Esophagus muscularis mucosa (tissue), 4 donors: ENCODE results near the gene ACLY.

ENCODE experiments used
- EP300 ChIP-seq: sonication (generic); formaldehyde crosslinking; IDR thresholded peaks from one replicate; pipeline ENCODE4 v1.6.1; 2017; ENCODE audit warnings: antibody characterized with exemption
- POLR2A ChIP-seq: fragments of 450-650 bp; IDR thresholded peaks from one replicate; pipeline ENCODE4 v1.6.1; 2017; ENCODE audit warnings: antibody characterized with exemption, moderate library complexity, mild to moderate bottlenecking, low read depth
- TF ChIP-seq, protein P1 (sequence below), 3 experiments: fragments of 200-600 bp in 2 of 3; fragments of 450-650 bp in 1 of 3; sonication (generic) in 2 of 3; IDR thresholded peaks; one replicate each; pipeline ENCODE4 v1.5.1; 2017 to 2019; ENCODE audit warnings: antibody characterized with exemption in 3 of 3, mild to moderate bottlenecking in 2 of 3, moderate library complexity in 1 of 3

DNA sequence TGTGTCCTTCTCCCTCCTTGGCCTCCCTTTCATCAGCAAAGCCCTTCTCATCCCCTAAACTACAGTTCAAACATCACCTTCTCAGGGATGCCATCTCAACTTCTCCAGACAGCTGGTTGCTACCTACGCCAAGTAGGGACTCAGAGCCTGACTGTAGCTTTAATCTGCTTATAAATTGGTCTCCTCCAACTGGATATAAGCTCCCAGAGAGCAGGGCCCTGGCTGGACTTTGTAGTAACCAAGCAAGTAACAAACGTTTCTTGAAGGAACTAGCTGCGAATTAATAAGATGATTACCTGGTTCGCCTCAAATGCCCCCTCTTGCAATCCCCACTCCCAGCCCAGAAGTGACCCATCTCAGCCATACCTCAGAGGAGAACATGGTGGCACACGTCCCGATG lies 36.0 kb downstream of the ACLY start:
- TF ChIP-seq EP300, result no peak
- TF ChIP-seq POLR2A, result no peak
- TF ChIP-seq, protein P1, sequence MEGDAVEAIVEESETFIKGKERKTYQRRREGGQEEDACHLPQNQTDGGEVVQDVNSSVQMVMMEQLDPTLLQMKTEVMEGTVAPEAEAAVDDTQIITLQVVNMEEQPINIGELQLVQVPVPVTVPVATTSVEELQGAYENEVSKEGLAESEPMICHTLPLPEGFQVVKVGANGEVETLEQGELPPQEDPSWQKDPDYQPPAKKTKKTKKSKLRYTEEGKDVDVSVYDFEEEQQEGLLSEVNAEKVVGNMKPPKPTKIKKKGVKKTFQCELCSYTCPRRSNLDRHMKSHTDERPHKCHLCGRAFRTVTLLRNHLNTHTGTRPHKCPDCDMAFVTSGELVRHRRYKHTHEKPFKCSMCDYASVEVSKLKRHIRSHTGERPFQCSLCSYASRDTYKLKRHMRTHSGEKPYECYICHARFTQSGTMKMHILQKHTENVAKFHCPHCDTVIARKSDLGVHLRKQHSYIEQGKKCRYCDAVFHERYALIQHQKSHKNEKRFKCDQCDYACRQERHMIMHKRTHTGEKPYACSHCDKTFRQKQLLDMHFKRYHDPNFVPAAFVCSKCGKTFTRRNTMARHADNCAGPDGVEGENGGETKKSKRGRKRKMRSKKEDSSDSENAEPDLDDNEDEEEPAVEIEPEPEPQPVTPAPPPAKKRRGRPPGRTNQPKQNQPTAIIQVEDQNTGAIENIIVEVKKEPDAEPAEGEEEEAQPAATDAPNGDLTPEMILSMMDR (IDR thresholded peaks at IDR 0.05), result no peak
